Measurements from ENCODE around the gene EPC1. TPM values are rescaled to one million over a fixed set of nuclear protein-coding genes. Genes with fewer than 3 reads are reported as not detected.
A peak's percentile ranks its signal among the peaks of the same experiment; 100 is the strongest.

The EPC1 gene
- total and polyA plus RNA-seq, 7 experiments from 2014 or later: 46.0 to 156 (median 115) TPM

DNA sequence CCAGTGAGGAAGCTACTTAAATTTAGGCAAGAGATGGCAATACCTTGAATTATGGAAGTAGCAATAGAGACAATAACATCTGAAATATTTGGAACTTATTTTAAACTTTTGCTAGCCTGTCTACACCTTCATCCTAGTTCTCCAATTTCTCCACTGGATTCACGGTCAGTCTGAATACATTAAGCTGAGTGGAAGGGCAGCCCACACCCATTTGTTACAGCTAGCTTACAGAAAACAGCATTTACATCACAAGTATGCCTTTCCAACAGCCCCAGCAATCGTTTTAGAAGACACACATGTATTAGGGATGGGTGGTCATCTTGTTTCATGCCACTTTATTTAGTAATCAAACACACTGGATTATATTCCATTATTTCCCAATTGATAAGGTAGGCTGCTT lies 16.7 kb downstream of the EPC1 start:
- no peak for DNase-seq
- H3K9me3 Mint-ChIP-seq: no peaks in the 10 kb centered on the region
- CTCF ChIA-PET: no interaction called here
- peak overlapping the region in 9 of 10 donors; percentile 14 to 79 (median 62) for H3K4me3 Mint-ChIP-seq
- no peak for ATAC-seq
- peak overlapping the region in 8 of 9 donors; percentile 12 to 85 (median 46) for H3K27ac Mint-ChIP-seq
- intact Hi-C loops (cut with micrococcal nuclease): loop anchor here in 1 of 2 donors (5.0 kb wide), 2 partner anchors 33 to 37 kb away; no protein-coding TSS in a partner anchor
- POLR2A ChIA-PET: interaction anchor here (1.1 to 1.5 kb wide), 4 partner anchors 9 to 76 kb away, joined by 3 to 7 read pairs (median 4); no protein-coding TSS in a partner anchor
- Histone ChIP-seq H3K27me3 (ENCODE audit: control insufficient read depth in 2 of 2, insufficient read depth in 2 of 2, low read length in 2 of 2) (no peaks in the 10 kb centered on the region), H3K4me1 (ENCODE audit: control insufficient read depth in 2 of 2, insufficient read depth in 2 of 2, low read length in 2 of 2) (peaks cover 82 to 83% of the 10 kb centered on the region in 2 donors), H3K9me3 (ENCODE audit: control insufficient read depth in 2 of 3, low read length in 3 of 3) (no peaks in the 10 kb centered on the region), H3K27ac (ENCODE audit: low read depth, low read length) (peak overlapping the region; percentile 31), H3K36me3 (ENCODE audit: control insufficient read depth in 2 of 3, insufficient read depth in 3 of 3, low read length in 3 of 3) (no peaks in the 10 kb centered on the region), H3K4me3 (ENCODE audit: low read length) (no peak overlapping the region)
- H3K36me3 Mint-ChIP-seq: peaks cover 0 to 9% (median 6%) of the 10 kb centered on the region in 5 donors
- no peaks in the 10 kb centered on the region for H3K27me3 Mint-ChIP-seq
- H3K4me1 Mint-ChIP-seq: peaks cover 79 to 98% (median 94%) of the 10 kb centered on the region in 7 donors

DNA sequence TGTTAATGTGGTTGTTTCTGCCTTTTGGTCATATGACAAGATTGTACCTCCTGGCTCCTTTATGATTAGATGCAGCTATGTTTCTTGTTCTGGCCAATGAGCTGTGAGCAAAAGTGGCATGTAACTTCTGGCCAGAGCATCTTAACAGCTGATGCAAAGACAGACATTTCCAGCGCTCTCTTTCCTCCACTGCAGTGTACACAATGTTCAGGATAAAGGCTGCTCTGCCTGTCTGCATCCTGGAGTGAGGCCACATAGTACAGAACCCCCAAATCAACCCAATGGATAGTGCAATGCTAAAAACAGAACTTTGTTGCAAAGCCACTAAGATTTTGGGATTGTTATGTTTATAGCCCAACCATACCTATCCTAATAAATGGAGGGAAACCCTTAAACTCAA lies 17.9 kb downstream of the EPC1 start:
- ATAC-seq: no peak
- CTCF ChIA-PET: no interaction called here
- Mint-ChIP-seq H3K4me1 (peaks cover 69 to 98% (median 89%) of the 10 kb centered on the region in 7 donors), H3K27ac (peak overlapping the region; percentile 8 to 92 (median 53)), H3K9me3 (no peaks in the 10 kb centered on the region), H3K27me3 (no peaks in the 10 kb centered on the region), H3K36me3 (peaks cover 0 to 9% (median 6%) of the 10 kb centered on the region in 5 donors), H3K4me3 (peak overlapping the region in 8 of 10 donors; percentile 35 to 79 (median 67))
- no peak for DNase-seq
- Histone ChIP-seq H3K27me3 (ENCODE audit: control insufficient read depth in 2 of 2, insufficient read depth in 2 of 2, low read length in 2 of 2) (no peaks in the 10 kb centered on the region), H3K36me3 (ENCODE audit: control insufficient read depth in 2 of 3, insufficient read depth in 3 of 3, low read length in 3 of 3) (no peaks in the 10 kb centered on the region), H3K27ac (ENCODE audit: low read depth, low read length) (peak overlapping the region; percentile 27), H3K9me3 (ENCODE audit: control insufficient read depth in 2 of 3, low read length in 3 of 3) (no peaks in the 10 kb centered on the region), H3K4me1 (ENCODE audit: control insufficient read depth in 2 of 2, insufficient read depth in 2 of 2, low read length in 2 of 2) (peaks cover 71 to 75% of the 10 kb centered on the region in 2 donors), H3K4me3 (ENCODE audit: low read length) (no peak overlapping the region)
- POLR2A ChIA-PET: interaction anchor here (0.6 to 1.5 kb wide), 5 partner anchors 10 to 60 kb away, joined by 3 to 7 read pairs (median 3); no protein-coding TSS in a partner anchor
- intact Hi-C loops (cut with micrococcal nuclease): loop anchor here in 1 of 2 donors (5.0 kb wide), 1 partner anchor 37 kb away; no protein-coding TSS in a partner anchor

DNA sequence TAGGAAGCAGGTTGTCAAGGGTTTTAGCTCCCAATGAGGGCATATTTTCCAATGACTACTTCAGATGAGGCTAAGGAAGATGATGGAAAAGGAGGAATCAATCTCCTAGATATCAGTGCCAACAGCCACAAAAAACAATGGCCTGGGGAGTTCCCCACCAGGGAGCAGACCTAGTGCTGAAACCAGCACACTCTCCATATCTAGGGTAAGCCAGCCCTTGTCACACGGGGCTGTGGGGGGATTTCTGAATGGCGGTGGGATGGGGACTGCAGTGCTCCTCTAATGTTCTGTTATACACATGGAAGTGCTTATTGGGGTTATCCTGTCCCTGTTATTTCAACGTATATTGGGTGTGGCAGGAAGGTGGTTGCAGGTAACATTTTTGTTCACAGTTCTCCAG lies 18.5 kb downstream of the EPC1 start:
- peak; percentile 23 for ATAC-seq
- intact Hi-C loops (cut with micrococcal nuclease): loop anchor here in 1 of 2 donors (5.0 kb wide), 1 partner anchor 36 kb away; no protein-coding TSS in a partner anchor
- H3K4me1 Mint-ChIP-seq: peaks cover 63 to 95% (median 86%) of the 10 kb centered on the region in 7 donors

DNA sequence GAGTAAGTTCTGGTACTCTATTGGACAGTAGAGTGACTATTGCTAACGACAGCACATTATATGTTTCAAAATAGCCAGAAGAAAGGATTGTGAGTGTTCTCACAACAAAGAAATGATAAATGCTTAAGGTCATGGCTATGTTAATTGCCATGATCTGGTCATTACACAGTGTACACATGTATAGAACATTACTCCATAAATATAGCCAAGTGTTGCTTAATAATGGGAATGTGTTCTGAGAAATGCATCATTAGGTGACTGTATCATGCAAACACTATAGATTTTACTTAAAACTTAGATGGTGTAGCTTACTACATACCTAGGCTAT lies 19.6 kb downstream of the EPC1 start:
- no peaks in the 10 kb centered on the region for H3K9me3 Mint-ChIP-seq
- peaks cover 56 to 95% (median 86%) of the 10 kb centered on the region in 7 donors for H3K4me1 Mint-ChIP-seq
- H3K27me3 Mint-ChIP-seq: no peaks in the 10 kb centered on the region
- no peak for DNase-seq
- POLR2A ChIA-PET: no interaction called here
- H3K4me1 ChIP-seq (ENCODE audit: control insufficient read depth in 2 of 2, insufficient read depth in 2 of 2, low read length in 2 of 2): peaks cover 54 to 60% of the 10 kb centered on the region in 2 donors
- no peak for ATAC-seq
- no peak overlapping the region for H3K27ac ChIP-seq (ENCODE audit: low read depth, low read length)
- peak overlapping the region in 8 of 9 donors; percentile 1 to 81 (median 33) for H3K27ac Mint-ChIP-seq
- CTCF ChIA-PET: no interaction called here
- peaks cover 0 to 8% (median 5%) of the 10 kb centered on the region in 5 donors for H3K36me3 Mint-ChIP-seq
- no peaks in the 10 kb centered on the region for H3K9me3 ChIP-seq (ENCODE audit: control insufficient read depth in 2 of 3, low read length in 3 of 3)
- H3K27me3 ChIP-seq (ENCODE audit: control insufficient read depth in 2 of 2, insufficient read depth in 2 of 2, low read length in 2 of 2): no peaks in the 10 kb centered on the region
- intact Hi-C loops (cut with micrococcal nuclease): loop anchor here in 1 of 2 donors (1.0 to 5.0 kb wide), 2 partner anchors 9 to 35 kb away; no protein-coding TSS in a partner anchor
- no peak overlapping the region for H3K4me3 ChIP-seq (ENCODE audit: low read length)
- H3K4me3 Mint-ChIP-seq: peak overlapping the region in 9 of 10 donors; percentile 26 to 76 (median 62)
- no peaks in the 10 kb centered on the region for H3K36me3 ChIP-seq (ENCODE audit: control insufficient read depth in 2 of 3, insufficient read depth in 3 of 3, low read length in 3 of 3)

More for the DNA sequence above, 18.5 kb downstream of the EPC1 start:
- no peaks in the 10 kb centered on the region for H3K9me3 ChIP-seq (ENCODE audit: control insufficient read depth in 2 of 3, low read length in 3 of 3)
- H3K4me3 ChIP-seq (ENCODE audit: low read length): no peak overlapping the region
- Mint-ChIP-seq H3K36me3 (peaks cover 0 to 9% (median 6%) of the 10 kb centered on the region in 5 donors), H3K27me3 (no peaks in the 10 kb centered on the region), H3K27ac (peak overlapping the region in 8 of 9 donors; percentile 8 to 92 (median 51)), H3K9me3 (no peaks in the 10 kb centered on the region), H3K4me3 (peak overlapping the region; percentile 11 to 79 (median 64))
- POLR2A ChIA-PET: interaction anchor here (0.6 kb wide), 1 partner anchor 9 kb away, joined by 3 read pairs; no protein-coding TSS in a partner anchor
- H3K4me1 ChIP-seq (ENCODE audit: control insufficient read depth in 2 of 2, insufficient read depth in 2 of 2, low read length in 2 of 2): peaks cover 65 to 69% of the 10 kb centered on the region in 2 donors
- CTCF ChIA-PET: no interaction called here
- DNase-seq: peak in 1 of 9 donors; percentile 27
- H3K27ac ChIP-seq (ENCODE audit: low read depth, low read length): peak overlapping the region; percentile 27
- H3K27me3 ChIP-seq (ENCODE audit: control insufficient read depth in 2 of 2, insufficient read depth in 2 of 2, low read length in 2 of 2): no peaks in the 10 kb centered on the region
- no peaks in the 10 kb centered on the region for H3K36me3 ChIP-seq (ENCODE audit: control insufficient read depth in 2 of 3, insufficient read depth in 3 of 3, low read length in 3 of 3)

DNA sequence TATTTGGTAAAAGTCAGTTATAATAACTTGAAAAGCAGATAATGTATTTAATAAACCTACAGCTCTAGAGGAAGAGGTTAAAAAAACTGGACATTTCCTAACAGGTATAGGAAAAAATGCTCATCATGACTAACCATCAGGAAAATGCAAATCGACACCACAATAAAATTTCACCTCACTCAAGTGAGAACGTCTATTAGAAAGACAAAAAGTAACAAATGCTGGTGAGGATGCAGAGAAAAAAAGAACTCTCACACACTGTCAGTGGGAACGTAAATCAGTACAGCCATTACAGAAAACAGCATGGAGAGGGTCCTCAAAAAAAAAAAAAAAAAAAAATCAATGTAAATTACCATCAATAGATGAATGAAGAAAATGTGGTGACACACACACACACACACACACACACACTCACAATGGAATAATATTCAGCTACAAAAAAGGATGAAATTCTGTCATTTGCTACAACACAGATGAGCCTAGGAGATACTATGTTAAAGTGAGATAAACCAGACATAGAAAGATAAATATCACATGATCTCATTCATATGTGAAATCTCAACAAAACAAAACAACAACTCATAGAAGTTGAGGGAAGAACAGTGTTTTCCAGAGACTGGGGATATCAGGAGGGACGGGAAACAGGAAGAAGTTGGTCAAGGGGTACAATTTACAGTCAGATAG lies 20.1 kb downstream of the EPC1 start:
- no peaks in the 10 kb centered on the region for H3K27me3 ChIP-seq (ENCODE audit: control insufficient read depth in 2 of 2, insufficient read depth in 2 of 2, low read length in 2 of 2)
- H3K4me3 Mint-ChIP-seq: peak overlapping the region in 9 of 10 donors; percentile 26 to 76 (median 62)
- CTCF ChIA-PET: no interaction called here
- DNase-seq: no peak
- H3K27ac ChIP-seq (ENCODE audit: low read depth, low read length): no peak overlapping the region
- peak overlapping the region in 8 of 9 donors; percentile 3 to 81 (median 34) for H3K27ac Mint-ChIP-seq
- peaks cover 0 to 2% (median 0%) of the 10 kb centered on the region in 3 experiments for H3K36me3 ChIP-seq (ENCODE audit: control insufficient read depth in 2 of 3, insufficient read depth in 3 of 3, low read length in 3 of 3)
- intact Hi-C loops (cut with micrococcal nuclease): loop anchor here in 1 of 2 donors (1.0 to 5.0 kb wide), 2 partner anchors 9 to 35 kb away; no protein-coding TSS in a partner anchor
- H3K9me3 ChIP-seq (ENCODE audit: control insufficient read depth in 2 of 3, low read length in 3 of 3): no peaks in the 10 kb centered on the region
- no peaks in the 10 kb centered on the region for H3K27me3 Mint-ChIP-seq
- H3K9me3 Mint-ChIP-seq: peaks cover 0 to under 1% (median 0%) of the 10 kb centered on the region in 11 donors
- H3K36me3 Mint-ChIP-seq: peaks cover 0 to 9% (median 4%) of the 10 kb centered on the region in 5 donors
- H3K4me1 Mint-ChIP-seq: peaks cover 52 to 95% (median 86%) of the 10 kb centered on the region in 7 donors
- no peak for ATAC-seq
- peaks cover 49 to 58% of the 10 kb centered on the region in 2 donors for H3K4me1 ChIP-seq (ENCODE audit: control insufficient read depth in 2 of 2, insufficient read depth in 2 of 2, low read length in 2 of 2)
- POLR2A ChIA-PET: no interaction called here
- H3K4me3 ChIP-seq (ENCODE audit: low read length): no peak overlapping the region

DNA sequence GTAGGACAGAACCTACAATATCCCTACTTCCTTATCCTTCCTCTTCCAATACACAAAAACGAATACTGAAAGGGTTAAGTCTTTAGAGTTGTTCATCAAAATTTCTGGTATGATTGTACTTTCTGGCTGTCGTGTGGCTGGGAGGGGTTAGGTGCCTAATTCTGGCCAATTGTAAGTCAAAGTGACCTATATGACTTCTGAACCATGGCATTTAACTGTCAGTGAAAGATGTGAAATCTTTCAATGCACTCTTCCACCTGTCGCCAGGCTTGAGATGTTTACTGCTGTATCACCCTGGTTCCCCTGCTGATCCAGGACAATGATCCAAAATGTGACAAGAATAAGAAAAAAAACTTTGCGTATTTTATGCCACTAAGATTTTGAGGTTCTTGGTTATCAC lies 20.8 kb downstream of the EPC1 start:
- Histone ChIP-seq H3K36me3 (ENCODE audit: control insufficient read depth in 2 of 3, insufficient read depth in 3 of 3, low read length in 3 of 3) (peaks cover 0 to 4% (median 0%) of the 10 kb centered on the region in 3 experiments), H3K27ac (ENCODE audit: low read depth, low read length) (no peak overlapping the region), H3K4me1 (ENCODE audit: control insufficient read depth in 2 of 2, insufficient read depth in 2 of 2, low read length in 2 of 2) (peaks cover 51 to 59% of the 10 kb centered on the region in 2 donors), H3K4me3 (ENCODE audit: low read length) (peak overlapping the region; percentile 3), H3K27me3 (ENCODE audit: control insufficient read depth in 2 of 2, insufficient read depth in 2 of 2, low read length in 2 of 2) (no peaks in the 10 kb centered on the region), H3K9me3 (ENCODE audit: control insufficient read depth in 2 of 3, low read length in 3 of 3) (no peaks in the 10 kb centered on the region)
- Mint-ChIP-seq H3K9me3 (peaks cover 0 to 3% (median 0%) of the 10 kb centered on the region in 11 donors), H3K27ac (peak overlapping the region in 7 of 9 donors; percentile 12 to 75 (median 51)), H3K4me1 (peaks cover 51 to 97% (median 90%) of the 10 kb centered on the region in 7 donors), H3K36me3 (peaks cover 0 to 16% (median 11%) of the 10 kb centered on the region in 5 donors), H3K4me3 (peak overlapping the region in 8 of 10 donors; percentile 40 to 74 (median 64)), H3K27me3 (no peaks in the 10 kb centered on the region)
- no peak for ATAC-seq
- ChIA-PET CTCF (no interaction called here), POLR2A (no interaction called here)
- intact Hi-C loops (cut with micrococcal nuclease): loop anchor here in 1 of 2 donors (5.0 kb wide), 1 partner anchor 34 kb away; no protein-coding TSS in a partner anchor
- DNase-seq: no peak
